ENCODE measurements around the gene TMEM38B. TPM values are rescaled to one million over a fixed set of nuclear protein-coding genes. Genes with fewer than 3 reads are reported as not detected.

The TMEM38B gene
- 10 to 100 TPM; 54.6 to 88.9 (median 68.8) TPM for total RNA-seq
- polyA plus RNA-seq = 32.4 TPM
- long read RNA-seq, donor 1, transcript TMEM38B-202 (6 exons, 3,525 nt) = major isoform, 203 of 247 reads
- long read RNA-seq, donor 1, partial matches to known transcripts = 4 of 247 reads
- long read RNA-seq, donor 1, other reads (novel, unspliced or antisense) = 40 of 247 reads
- long read RNA-seq, donor 2, transcript TMEM38B-202 (6 exons, 3,525 nt) = major isoform, 84 of 101 reads
- long read RNA-seq, donor 2, partial matches to known transcripts = 2 of 101 reads
- long read RNA-seq, donor 2, other reads (novel, unspliced or antisense) = 15 of 101 reads
- long read RNA-seq, donor 3, transcript TMEM38B-202 (6 exons, 3,525 nt) = major isoform, 297 of 377 reads
- long read RNA-seq, donor 3, partial matches to known transcripts = 25 of 377 reads
- long read RNA-seq, donor 3, other reads (novel, unspliced or antisense) = 54 of 377 reads
- long read RNA-seq, donor 4, transcript TMEM38B-202 (6 exons, 3,525 nt) = major isoform, 135 of 168 reads
- long read RNA-seq, donor 4, partial matches to known transcripts = 0 of 168 reads
- long read RNA-seq, donor 4, other reads (novel, unspliced or antisense) = 33 of 168 reads

DNA sequence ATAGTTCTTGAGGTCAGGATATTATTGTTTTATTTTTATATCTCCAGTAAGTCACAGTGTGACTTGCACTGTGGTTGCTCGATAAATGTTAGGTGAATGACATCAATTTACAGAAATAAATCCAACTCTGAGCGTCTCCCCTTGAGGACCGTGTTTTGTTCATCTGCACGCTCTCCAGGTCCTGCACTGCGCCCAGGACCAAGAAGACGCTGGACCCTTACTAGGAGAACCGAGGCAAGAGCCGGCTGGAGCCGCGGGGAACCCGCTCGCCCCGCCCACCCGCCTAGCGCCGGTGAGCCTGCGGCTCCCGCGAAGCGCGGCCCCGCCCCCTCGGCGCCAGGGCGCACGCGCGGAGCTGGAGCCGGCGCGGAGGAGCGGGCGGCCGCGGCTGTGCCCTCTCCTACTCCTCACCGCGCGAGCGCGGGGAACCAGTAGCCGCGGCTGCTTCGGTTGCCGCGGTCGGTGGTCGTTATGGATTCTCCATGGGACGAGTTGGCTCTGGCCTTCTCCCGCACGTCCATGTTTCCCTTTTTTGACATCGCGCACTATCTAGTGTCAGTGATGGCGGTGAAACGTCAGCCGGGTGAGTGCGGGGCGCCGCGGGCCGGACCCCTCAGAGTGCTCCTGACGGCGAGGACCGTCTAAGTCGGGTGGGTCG is at the start of gene TMEM38B:
Gene TMEM38B, plus strand, starts transcription at position 352 of the 658 bp plus-strand sequence. Its CDS starts 120 bp downstream, at position 472.
- Histone ChIP-seq H3K27me3 (ENCODE audit: control insufficient read depth, insufficient read depth) (no peaks in the 10 kb centered on the region), H3K4me1 (ENCODE audit: control insufficient read depth, insufficient read depth, low read length) (no peaks in the 10 kb centered on the region), H3K27ac (ENCODE audit: low read length) (peak within 1 kb of the TSS; percentile 84), H3K9me3 (ENCODE audit: control insufficient read depth, low read length) (no peaks in the 10 kb centered on the region), H3K4me3 (ENCODE audit: low read length) (peak within 1 kb of the TSS; percentile 85)
- intact Hi-C loops (cut with DNase I) = no loop called here
- WGBS = under 1% methylated on average over 65 of the region's 65 CpGs
- ATAC-seq (peak; percentile 99), DNase-seq (peak; percentile 83 to 92 (median 91))

- 88% methylated on average over 7 of the region's 7 CpGs for whole genome bisulfite sequencing
- no peak overlapping the region for H3K4me3 ChIP-seq (ENCODE audit: low read length)
- no peaks in the 10 kb centered on the region for H3K27me3 ChIP-seq (ENCODE audit: control insufficient read depth, insufficient read depth)
- no peaks in the 10 kb centered on the region for H3K9me3 ChIP-seq (ENCODE audit: control insufficient read depth, low read length)
- H3K4me1 ChIP-seq (ENCODE audit: control insufficient read depth, insufficient read depth, low read length) = no peaks in the 10 kb centered on the region
- intact Hi-C loops (cut with DNase I) = loop anchor here in 1 of 4 donors (10.0 kb wide), 1 partner anchor 68 kb away; no protein-coding TSS in a partner anchor
- DNase-seq = no peak
- no peak overlapping the region for H3K27ac ChIP-seq (ENCODE audit: low read length)
- no peak for ATAC-seq
Measured at GRCh38 chr9:105646879-105647594, 47.3 kb upstream of the TMEM38B start.

GRCh38 chr9:105647595-105648349 is 46.6 kb upstream of the TMEM38B start:
- H3K9me3 ChIP-seq (ENCODE audit: control insufficient read depth, low read length) = no peaks in the 10 kb centered on the region
- no peaks in the 10 kb centered on the region for H3K4me1 ChIP-seq (ENCODE audit: control insufficient read depth, insufficient read depth, low read length)
- whole genome bisulfite sequencing = 80% methylated on average over 12 of the region's 12 CpGs
- no peak overlapping the region for H3K27ac ChIP-seq (ENCODE audit: low read length)
- H3K4me3 ChIP-seq (ENCODE audit: low read length) = no peak overlapping the region
- no peaks in the 10 kb centered on the region for H3K27me3 ChIP-seq (ENCODE audit: control insufficient read depth, insufficient read depth)
- no peak for ATAC-seq
- intact Hi-C loops (cut with DNase I) = loop anchor here in 1 of 4 donors (10.0 kb wide), 1 partner anchor 67 kb away; no protein-coding TSS in a partner anchor
- no peak for DNase-seq

- Histone ChIP-seq H3K4me1 (ENCODE audit: control insufficient read depth, insufficient read depth, low read length) (no peaks in the 10 kb centered on the region), H3K9me3 (ENCODE audit: control insufficient read depth, low read length) (no peaks in the 10 kb centered on the region), H3K4me3 (ENCODE audit: low read length) (no peak overlapping the region), H3K27ac (ENCODE audit: low read length) (no peak overlapping the region), H3K27me3 (ENCODE audit: control insufficient read depth, insufficient read depth) (no peaks in the 10 kb centered on the region)
- ATAC-seq = no peak
- no peak for DNase-seq
- intact Hi-C loops (cut with DNase I) = loop anchor here in 1 of 4 donors (10.0 kb wide), 1 partner anchor 63 kb away; no protein-coding TSS in a partner anchor
- WGBS = 67% methylated on average over 4 of the region's 4 CpGs
Measured at GRCh38 chr9:105651806-105652205, 42.5 kb upstream of the TMEM38B start.

DNA sequence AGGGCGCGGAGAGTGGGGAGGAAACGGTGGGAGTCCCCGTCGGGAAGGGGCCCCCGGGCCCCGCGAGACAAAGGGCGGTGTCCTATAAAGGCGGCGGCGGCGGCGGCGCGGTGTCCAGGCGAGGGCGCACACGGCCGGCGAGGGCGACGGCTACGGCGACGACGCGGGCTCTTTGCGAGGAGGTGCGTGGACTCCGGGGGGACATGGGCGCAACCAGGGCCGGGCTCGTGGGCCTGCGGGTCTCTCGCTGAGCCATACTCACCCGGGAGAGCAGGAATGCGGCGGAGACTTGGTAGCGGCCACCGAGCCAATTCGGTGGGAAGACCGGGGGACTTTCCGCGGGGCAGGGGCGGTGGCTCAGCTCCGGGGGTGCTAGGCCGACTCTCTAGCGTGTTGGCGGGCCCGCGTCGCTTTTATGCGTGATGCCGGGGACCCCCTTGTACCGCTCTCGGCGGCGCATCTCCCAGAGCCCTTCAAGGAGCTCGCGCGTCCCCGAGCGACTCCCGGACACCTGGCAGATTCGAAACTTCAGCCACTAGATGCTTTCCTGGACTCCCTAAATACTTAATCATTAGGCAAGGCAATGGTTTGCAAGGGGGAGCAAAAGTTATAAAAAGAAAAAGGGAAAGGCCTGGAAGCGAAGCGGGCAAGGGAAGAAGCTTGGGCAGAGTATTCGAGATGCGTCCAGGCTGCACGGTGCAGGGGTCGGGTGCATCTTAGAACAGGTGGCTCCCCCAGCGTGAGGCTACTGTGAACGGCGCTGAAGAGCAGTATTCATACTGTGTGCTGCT is 38.0 kb upstream of the TMEM38B start:
- 2% methylated on average over 75 of the region's 75 CpGs for WGBS
- ATAC-seq = peak; percentile 82 to 86
- intact Hi-C loops (cut with DNase I) = loop anchor here in 1 of 4 donors (10.0 kb wide), 1 partner anchor 58 kb away; no protein-coding TSS in a partner anchor
- Histone ChIP-seq H3K4me3 (ENCODE audit: low read length) (peak overlapping the region; percentile 57), H3K4me1 (ENCODE audit: control insufficient read depth, insufficient read depth, low read length) (no peaks in the 10 kb centered on the region), H3K27me3 (ENCODE audit: control insufficient read depth, insufficient read depth) (no peaks in the 10 kb centered on the region), H3K27ac (ENCODE audit: low read length) (no peak overlapping the region), H3K9me3 (ENCODE audit: control insufficient read depth, low read length) (no peaks in the 10 kb centered on the region)
- peak; percentile 16 to 71 (median 70) for DNase-seq

DNA sequence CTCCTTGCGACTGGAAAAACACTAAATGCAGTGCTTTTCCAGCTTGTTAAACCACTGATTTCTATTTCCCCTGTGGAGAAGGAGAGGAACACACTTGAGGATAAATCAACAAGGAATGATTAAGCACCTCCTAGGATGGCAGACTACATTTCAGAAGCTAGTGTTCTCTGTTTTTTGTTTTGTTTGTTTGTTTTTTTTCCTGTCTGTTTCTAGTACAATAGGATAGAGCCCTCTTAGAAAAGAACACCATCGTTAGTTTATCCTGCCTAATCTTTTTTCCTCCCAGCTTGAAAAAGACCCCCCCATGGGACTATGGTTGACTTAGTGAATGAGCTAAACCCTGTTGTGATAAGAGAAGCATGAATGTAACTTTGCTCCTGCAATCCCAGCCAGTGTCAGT is 36.0 kb upstream of the TMEM38B start:
- Histone ChIP-seq H3K27ac (ENCODE audit: low read length) (no peak overlapping the region), H3K4me3 (ENCODE audit: low read length) (no peak overlapping the region), H3K27me3 (ENCODE audit: control insufficient read depth, insufficient read depth) (no peaks in the 10 kb centered on the region), H3K9me3 (ENCODE audit: control insufficient read depth, low read length) (no peaks in the 10 kb centered on the region), H3K4me1 (ENCODE audit: control insufficient read depth, insufficient read depth, low read length) (no peaks in the 10 kb centered on the region)
- ATAC-seq (no peak), DNase-seq (no peak)
- intact Hi-C loops (cut with DNase I) = loop anchor here in 1 of 4 donors (10.0 kb wide), 1 partner anchor 56 kb away; no protein-coding TSS in a partner anchor
- 80% methylated on average over 2 of the region's 2 CpGs for WGBS

- Histone ChIP-seq H3K4me1 (ENCODE audit: control insufficient read depth, insufficient read depth, low read length) (no peaks in the 10 kb centered on the region), H3K4me3 (ENCODE audit: low read length) (no peak overlapping the region), H3K27ac (ENCODE audit: low read length) (no peak overlapping the region), H3K27me3 (ENCODE audit: control insufficient read depth, insufficient read depth) (no peaks in the 10 kb centered on the region), H3K9me3 (ENCODE audit: control insufficient read depth, low read length) (no peaks in the 10 kb centered on the region)
- ATAC-seq (no peak), DNase-seq (no peak)
- intact Hi-C loops (cut with DNase I) = no loop called here
- WGBS = 75% methylated on average over 4 of the region's 4 CpGs
Measured at GRCh38 chr9:105661011-105661410, 33.3 kb upstream of the TMEM38B start.

DNA sequence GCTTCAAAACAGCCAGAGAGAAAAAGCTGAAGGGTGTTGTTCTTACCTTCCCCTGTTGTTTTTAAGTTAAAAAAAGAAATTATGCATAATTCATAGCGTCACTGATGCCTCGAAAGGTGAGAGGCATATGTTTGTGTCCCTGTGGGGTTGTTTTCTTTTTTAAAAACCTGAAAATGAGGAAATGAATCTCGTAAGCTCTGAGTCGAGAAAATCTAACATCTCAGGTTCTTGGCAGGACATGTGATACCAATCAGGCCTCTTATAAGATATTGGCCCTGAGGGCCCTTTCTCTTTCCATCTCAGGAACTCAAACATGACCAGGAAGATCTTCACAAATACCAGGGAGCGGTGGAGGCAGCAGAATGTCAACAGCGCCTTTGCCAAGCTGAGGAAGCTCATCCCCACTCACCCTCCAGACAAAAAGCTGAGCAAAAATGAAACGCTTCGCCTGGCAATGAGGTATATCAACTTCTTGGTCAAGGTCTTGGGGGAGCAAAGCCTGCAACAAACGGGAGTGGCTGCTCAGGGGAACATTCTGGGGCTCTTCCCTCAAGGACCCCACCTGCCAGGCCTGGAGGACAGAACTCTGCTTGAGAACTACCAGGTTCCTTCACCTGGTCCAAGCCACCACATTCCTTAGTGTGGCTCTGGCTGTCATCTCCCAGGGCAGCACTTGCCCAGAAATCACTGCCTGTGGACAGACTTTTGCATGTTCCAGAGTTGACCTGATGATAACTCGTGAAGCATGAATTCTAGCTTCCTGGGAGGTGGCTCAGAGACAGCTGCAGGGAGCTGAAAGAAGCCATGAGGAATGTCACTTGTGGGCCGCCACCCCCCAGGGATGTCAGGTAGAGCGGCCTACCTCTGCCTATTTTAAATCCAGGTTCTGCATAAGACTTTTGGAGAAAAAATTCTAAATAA is 31.9 kb upstream of the TMEM38B start, which contains the start of gene TAL2:
Gene TAL2, plus strand, starts transcription at position 274 of the 921 bp plus-strand sequence. Its CDS starts 40 bp downstream, at position 314.
- no peak for ATAC-seq
- WGBS = 85% methylated on average over 12 of the region's 12 CpGs
- H3K27ac ChIP-seq (ENCODE audit: low read length) = no peak within 1 kb of the TSS

GRCh38 chr9:105663914-105664313 is 30.4 kb upstream of the TMEM38B start:
- ATAC-seq (no peak), DNase-seq (no peak)
- H3K27me3 ChIP-seq (ENCODE audit: control insufficient read depth, insufficient read depth) = no peaks in the 10 kb centered on the region
- no peak overlapping the region for H3K4me3 ChIP-seq (ENCODE audit: low read length)
- no peaks in the 10 kb centered on the region for H3K4me1 ChIP-seq (ENCODE audit: control insufficient read depth, insufficient read depth, low read length)
- intact Hi-C loops (cut with DNase I) = no loop called here
- WGBS = 81% methylated on average over 5 of the region's 5 CpGs
- H3K27ac ChIP-seq (ENCODE audit: low read length) = no peak overlapping the region
- H3K9me3 ChIP-seq (ENCODE audit: control insufficient read depth, low read length) = no peaks in the 10 kb centered on the region

More for the DNA sequence above, 31.9 kb upstream of the TMEM38B start, which contains the start of gene TAL2:
- H3K9me3 ChIP-seq (ENCODE audit: control insufficient read depth, low read length) = no peaks in the 10 kb centered on the region
- no peak within 1 kb of the TSS for H3K4me3 ChIP-seq (ENCODE audit: low read length)
- no peak for DNase-seq
- intact Hi-C loops (cut with DNase I) = no loop called here
- H3K4me1 ChIP-seq (ENCODE audit: control insufficient read depth, insufficient read depth, low read length) = no peaks in the 10 kb centered on the region
- no peaks in the 10 kb centered on the region for H3K27me3 ChIP-seq (ENCODE audit: control insufficient read depth, insufficient read depth)

Data from right cardiac atrium (tissue), 5 donors.